H1 (cell line): ENCODE data around the gene TFB2M. TPM values are rescaled to one million over a fixed set of nuclear protein-coding genes. Genes with fewer than 3 reads are reported as not detected.

Source experiments
- CTCF ChIA-PET: fragments of 300-600 bp; sonication (Branson Sonifier 250); formaldehyde crosslinking; loops from one replicate; lab custom pipeline; 2021; ENCODE audit not compliant: partially characterized antibody; lab: Charles Lee
- POLR2A ChIA-PET: fragments of 300-600 bp; sonication (Branson Sonifier 250); formaldehyde crosslinking; loops from one replicate; lab custom pipeline; 2021; ENCODE audit warnings: inconsistent platforms; ENCODE audit not compliant: partially characterized antibody; lab: Charles Lee
- DNase-seq, 2 experiments: peaks; one replicate each; pipeline versions ENCODE4 v3.0.0 to v3.0.0-alpha.2; 2010 to 2022; ENCODE audit warnings: low spot score in 2 of 2, low read depth in 1 of 2, mixed read lengths in 1 of 2
- FAIRE-seq: peaks from 2 replicates; lab custom pipeline; 2011; peaks lifted over from hg19 to GRCh38; lab: Jason Lieb, UNC
- H2AFZ ChIP-seq: 2 replicates; pipeline ENCODE4 v1.8.1; 2012; ENCODE audit warnings: low read length, inconsistent platforms
- H2AK5ac ChIP-seq: 2 replicates; pipeline ENCODE4 v1.6.1; 2013; ENCODE audit warnings: low read depth, low read length
- H2BK120ac ChIP-seq: replicated peaks from 2 replicates; pipeline ENCODE3; 2013; ENCODE audit warnings: low read depth, low read length, inconsistent platforms
- H2BK12ac ChIP-seq: 2 replicates; pipeline ENCODE4 v1.6.1; 2013; ENCODE audit warnings: low read depth, low read length
- H2BK15ac ChIP-seq: 2 replicates; pipeline ENCODE4 v1.6.1; 2013; ENCODE audit warnings: low read length
- H2BK20ac ChIP-seq: 2 replicates; pipeline ENCODE4 v1.6.1; 2013; ENCODE audit warnings: low read length
- H2BK5ac ChIP-seq: 2 replicates; pipeline ENCODE4 v1.6.1; 2013; ENCODE audit warnings: low read depth, low read length
- H3K14ac ChIP-seq: 2 replicates; pipeline ENCODE4 v1.6.1; 2013; ENCODE audit warnings: inconsistent platforms; ENCODE audit not compliant: insufficient read length
- H3K18ac ChIP-seq: 2 replicates; pipeline ENCODE4 v1.6.1; 2013; ENCODE audit warnings: low read length; ENCODE audit errors: extremely low read depth
- H3K23ac ChIP-seq: 2 replicates; pipeline ENCODE4 v1.6.1; 2013; ENCODE audit warnings: inconsistent platforms; ENCODE audit not compliant: insufficient read length
- H3K23me2 ChIP-seq: 2 replicates; pipeline ENCODE4 v1.6.1; 2013; ENCODE audit warnings: low read depth, low read length
- H3K27ac ChIP-seq: 2 replicates; pipeline ENCODE4 v1.6.1; 2011; ENCODE audit warnings: low read depth, low read length, inconsistent platforms
- H3K27me3 ChIP-seq, 4 experiments: replicated peaks in 1 of 4; 1 replicate in 1 of 4; 2 replicates in 3 of 4; pipeline versions ENCODE4 v1.6.1 to v1.8.1; 2011 to 2013; ENCODE audit warnings: low read length in 3 of 4, mild to moderate bottlenecking in 3 of 4, inconsistent platforms in 2 of 4, mixed read lengths in 2 of 4, moderate library complexity in 1 of 4; ENCODE audit not compliant: control insufficient read depth in 3 of 4, insufficient read depth in 3 of 4; ENCODE audit errors: extremely low read depth in 1 of 4
- H3K36me3 ChIP-seq, 4 experiments: 2 replicates each; pipeline versions ENCODE4 v1.6.1 to v1.8.1; 2011 to 2013; ENCODE audit warnings: mild to moderate bottlenecking in 4 of 4, low read length in 3 of 4, moderate library complexity in 2 of 4, control low read depth in 1 of 4, inconsistent platforms in 1 of 4; ENCODE audit not compliant: insufficient read depth in 4 of 4, control insufficient read depth in 2 of 4
- H3K4ac ChIP-seq: replicated peaks from 2 replicates; pipeline ENCODE3; 2013; ENCODE audit warnings: low read length, low read depth, mixed read lengths, inconsistent platforms; ENCODE audit not compliant: insufficient read length
- H3K4me1 ChIP-seq, 4 experiments: replicated peaks in 1 of 4; 1 replicate in 1 of 4; 2 replicates in 3 of 4; pipeline versions ENCODE4 v1.6.1 to v1.8.1; 2011 to 2013; ENCODE audit warnings: low read length in 3 of 4, inconsistent platforms in 2 of 4, mixed read lengths in 1 of 4; ENCODE audit not compliant: insufficient read depth in 4 of 4, control insufficient read depth in 3 of 4
- H3K4me2 ChIP-seq, 2 experiments: 2 replicates each; pipeline versions ENCODE4 v1.6.1 to v1.8.1; 2011 to 2013; ENCODE audit warnings: low read depth in 2 of 2, low read length in 2 of 2, control low read depth in 1 of 2, inconsistent platforms in 1 of 2, mild to moderate bottlenecking in 1 of 2; ENCODE audit not compliant: insufficient read depth in 1 of 2
- H3K4me3 ChIP-seq, 4 experiments: fragments of 200-600, 300-600 bp in 1 of 4; sonication (generic), shearing (Covaris generic), sonication (Bioruptor Twin) in 1 of 4; 2 replicates each; pipeline versions ENCODE4 v1.5.1 to v1.8.1; 2011 to 2016; ENCODE audit warnings: low read length in 4 of 4, low read depth in 3 of 4, control low read depth in 2 of 4, inconsistent platforms in 2 of 4, mild to moderate bottlenecking in 2 of 4, mixed read lengths in 1 of 4, moderate library complexity in 1 of 4; ENCODE audit not compliant: insufficient read depth in 2 of 4; ENCODE audit errors: extremely low read depth in 1 of 4
- H3K56ac ChIP-seq: replicated peaks from 2 replicates; pipeline ENCODE3; 2013; ENCODE audit warnings: low read depth, mild to moderate bottlenecking, mixed read lengths, low read length, inconsistent platforms; ENCODE audit not compliant: insufficient read length
- H3K79me1 ChIP-seq: 2 replicates; pipeline ENCODE4 v1.6.1; 2013; ENCODE audit warnings: low read depth, low read length, control low read depth
- H3K79me2 ChIP-seq, 2 experiments: 2 replicates each; pipeline versions ENCODE4 v1.6.1 to v1.8.1; 2012 to 2013; ENCODE audit warnings: low read length in 2 of 2, mild to moderate bottlenecking in 2 of 2, inconsistent platforms in 1 of 2; ENCODE audit not compliant: insufficient read depth in 2 of 2, control insufficient read depth in 1 of 2
- H3K9ac ChIP-seq, 4 experiments: replicated peaks in 1 of 4; 1 replicate in 1 of 4; 2 replicates in 3 of 4; pipeline versions ENCODE4 v1.6.1 to v1.8.1; 2011 to 2013; ENCODE audit warnings: low read depth in 3 of 4, low read length in 3 of 4, control low read depth in 2 of 4, mild to moderate bottlenecking in 2 of 4, moderate library complexity in 2 of 4, inconsistent platforms in 1 of 4; ENCODE audit errors: extremely low read depth in 1 of 4
- H3K9me3 ChIP-seq, 2 experiments: 2 replicates each; pipeline versions ENCODE4 v1.6.1 to v1.8.1; 2012 to 2013; ENCODE audit warnings: mild to moderate bottlenecking in 2 of 2, moderate library complexity in 2 of 2, control low read depth in 1 of 2, inconsistent platforms in 1 of 2, low read depth in 1 of 2, low read length in 1 of 2, mixed read lengths in 1 of 2; ENCODE audit not compliant: insufficient read depth in 2 of 2
- H4K20me1 ChIP-seq, 2 experiments: replicated peaks in 1 of 2; 2 replicates each; pipeline versions ENCODE3 to v1.8.1; 2011 to 2013; ENCODE audit warnings: inconsistent platforms in 2 of 2, low read length in 2 of 2, mild to moderate bottlenecking in 1 of 2; ENCODE audit not compliant: insufficient read depth in 2 of 2, control insufficient read depth in 1 of 2
- H4K5ac ChIP-seq: 2 replicates; pipeline ENCODE4 v1.6.1; 2013; ENCODE audit warnings: low read length, low read depth, mixed read lengths, inconsistent platforms; ENCODE audit not compliant: insufficient read length
- H4K8ac ChIP-seq: 2 replicates; pipeline ENCODE4 v1.8.0; 2013; ENCODE audit warnings: mild to moderate bottlenecking, moderate library complexity, low read length, inconsistent platforms; ENCODE audit not compliant: insufficient read depth; ENCODE audit errors: extremely low read depth
- H4K91ac ChIP-seq: replicated peaks from 2 replicates; pipeline ENCODE3; 2013; ENCODE audit warnings: low read length, mixed read lengths, inconsistent platforms; ENCODE audit not compliant: insufficient read length
- BRCA1 ChIP-seq: IDR thresholded peaks from 2 replicates; pipeline ENCODE4 v1.6.1; 2012; ENCODE audit warnings: low read depth, low read length, improper control_type of control experiment
- CEBPB ChIP-seq: IDR thresholded peaks from 2 replicates; pipeline ENCODE4 v1.6.1; 2012; ENCODE audit warnings: low read depth, low read length
- CHD1 ChIP-seq: IDR thresholded peaks from 2 replicates; pipeline ENCODE4 v1.6.1; 2012; ENCODE audit warnings: low read depth, low read length, improper control_type of control experiment
- CTBP2 ChIP-seq: IDR thresholded peaks from 2 replicates; pipeline ENCODE4 v1.7.0; 2011; ENCODE audit warnings: borderline replicate concordance, mild to moderate bottlenecking, moderate library complexity, mixed read lengths, low read length; ENCODE audit not compliant: insufficient read depth, insufficient read length
- FOSL1 ChIP-seq: IDR thresholded peaks from 2 replicates; pipeline ENCODE4 v1.6.1; 2011; ENCODE audit warnings: mild to moderate bottlenecking, low read depth, low read length, moderate library complexity; ENCODE audit not compliant: insufficient read depth
- HDAC2 ChIP-seq, 2 experiments: fragments of 300-600 bp in 1 of 2; sonication (generic) in 1 of 2; IDR thresholded peaks; 2 replicates each; pipeline ENCODE4 v1.6.1; 2011 to 2012; ENCODE audit warnings: low read depth in 2 of 2, low read length in 2 of 2, mild to moderate bottlenecking in 2 of 2, moderate library complexity in 2 of 2, borderline replicate concordance in 1 of 2, inconsistent platforms in 1 of 2
- HDAC6 ChIP-seq: IDR thresholded peaks from one replicate; pipeline ENCODE4 v1.7.1; 2012; ENCODE audit warnings: low read depth, mild to moderate bottlenecking, inconsistent platforms, low read length, moderate library complexity
- KDM1A ChIP-seq: fragments of 200-600, 300-600 bp; sonication (generic); IDR thresholded peaks from 2 replicates; pipeline ENCODE4 v1.7.1; 2016; ENCODE audit warnings: mild to moderate bottlenecking, low read length, borderline replicate concordance
- NRF1 ChIP-seq: IDR thresholded peaks from 2 replicates; pipeline ENCODE4 v1.6.1; 2011; ENCODE audit warnings: mild to moderate bottlenecking, low read depth, low read length, improper control_type of control experiment
- RNF2 ChIP-seq: fragments of 200-900, 300-1000 bp; sonication (generic); IDR thresholded peaks from 2 replicates; pipeline ENCODE4 v1.7.1; 2016; ENCODE audit warnings: borderline replicate concordance, low read depth, mild to moderate bottlenecking, antibody characterized with exemption, low read length; ENCODE audit not compliant: poor library complexity, severe bottlenecking; ENCODE audit errors: missing control alignments
- SP1 ChIP-seq: IDR thresholded peaks from 2 replicates; pipeline ENCODE4 v1.6.1; 2011; ENCODE audit warnings: low read depth, low read length
- SRF ChIP-seq: IDR thresholded peaks from 2 replicates; pipeline ENCODE4 v1.6.1; 2011; ENCODE audit warnings: mild to moderate bottlenecking, low read depth, low read length, moderate library complexity
- USF2 ChIP-seq: IDR thresholded peaks from 2 replicates; pipeline ENCODE4 v1.6.1; 2011; ENCODE audit warnings: low read length, improper control_type of control experiment
- WGBS, 2 experiments: shearing (Covaris generic) in 1 of 2; methylation state at CpG; one replicate each; pipeline versions ENCODE4 v1.1.6 to v1.1.7; 2013 to 2015; ENCODE audit warnings: low lambda C conversion rate in 2 of 2, mixed read lengths in 2 of 2, inconsistent platforms in 1 of 2, low coverage in 1 of 2, missing lambda C conversion rate in 1 of 2; ENCODE audit not compliant: insufficient replicate concordance in 2 of 2, insufficient coverage in 1 of 2, insufficient read length in 1 of 2; ENCODE audit errors: extremely low coverage in 1 of 2, missing lambda C conversion rate in 1 of 2; 5-methylcytosine and 5-hydroxymethylcytosine counted together
- polyA plus RNA-seq, 7 experiments: library from polyadenylated mRNA; depleted of rRNA in 3 of 7; stranded (reverse) in 5 of 7; unstranded in 2 of 7; fragments of >200 nt in 5 of 7; fragments of 200-250 nt in 2 of 7; gene quantifications; 1 replicate in 5 of 7; 2 replicates in 1 of 7; 4 replicates in 1 of 7; pipeline versions ENCODE4 v1.2.1 to v1.2.3, GENCODE V29; 2011 to 2013; ENCODE audit warnings: missing spikeins in 2 of 7, mixed read lengths in 2 of 7
- total RNA-seq: library from RNA; stranded (reverse); fragmentation: NEBNext Ultra II Directional; extraction: Animal tissue kit (Norgen Biotek cat#: 25700); gene quantifications from 2 replicates; pipeline ENCODE4 v1.2.1, GENCODE V29; 2021

TFB2M gene
- total and polyA plus RNA-seq, 2 of the 8 experiments (the other 6 are each of a cell fraction or from before 2014, with no cell fraction given): 10.4 to 22.0 TPM

GRCh38 chr1:246526915-246527314 lies 39.1 kb downstream of the TFB2M start:
- Histone ChIP-seq H2BK12ac (0 out of 2 replicates have a peak overlapping the region, but pooled peaks have one; percentile 17), H3K79me1 (no peaks in the 10 kb centered on the region), H3K4me3 (no peak overlapping the region), H3K23me2 (no peaks in the 10 kb centered on the region), H3K18ac (no peak overlapping the region), H3K14ac (no peak overlapping the region), H3K36me3 (no peaks in the 10 kb centered on the region), H2BK120ac (no peak overlapping the region), H4K8ac (no peak overlapping the region), H2BK20ac (no peak overlapping the region), H3K9me3 (peaks cover 9 to 13% of the 10 kb centered on the region in 2 experiments), H3K9ac (no peak overlapping the region), H2AFZ (no peak overlapping the region), H2AK5ac (no peak overlapping the region), H3K23ac (no peak overlapping the region), H3K4me1 (no peaks in the 10 kb centered on the region), H3K27me3 (no peaks in the 10 kb centered on the region), H3K56ac (no peak overlapping the region), H3K79me2 (no peaks in the 10 kb centered on the region), H3K27ac (no peak overlapping the region), H2BK5ac (no peak overlapping the region), H4K91ac (no peak overlapping the region), H4K5ac (no peak overlapping the region), H4K20me1 (no peaks in the 10 kb centered on the region), H3K4me2 (no peak overlapping the region), H2BK15ac (no peak overlapping the region), H3K4ac (no peak overlapping the region)
- FAIRE-seq (no peak), DNase-seq (no peak)
- CTCF ChIA-PET: interaction anchor here (1.1 kb wide), 1 partner anchor 34 kb away, joined by 3 read pairs; no protein-coding TSS in a partner anchor
- 91% methylated on average over 7 of the region's 7 CpGs; no CpG with 5 or more reads in 1 of the 2 experiments for WGBS, 2 experiments
- POLR2A ChIA-PET: interaction anchor here (0.9 to 1.2 kb wide), 2 partner anchors 8 to 10 kb away, joined by 4 read pairs; no protein-coding TSS in a partner anchor
- no peak for TF ChIP-seq FOSL1
- no peak for TF ChIP-seq HDAC6
- TF ChIP-seq USF2: no peak
- no peak for TF ChIP-seq CHD1
- TF ChIP-seq SRF: no peak
- TF ChIP-seq BRCA1: no peak
- TF ChIP-seq RNF2: no peak
- no peak for TF ChIP-seq NRF1
- no peak for TF ChIP-seq SP1
- TF ChIP-seq CTBP2: no peak
- no peak for TF ChIP-seq HDAC2 (IDR thresholded peaks at IDR 0.05; ENCODE audit: borderline replicate concordance in 1 of 2, low read depth in 2 of 2, low read length in 2 of 2)
- no peak for TF ChIP-seq KDM1A
- TF ChIP-seq CEBPB: no peak
